Mucosa of gallbladder (tissue), 1 donor: ENCODE data around the gene CIT. TPM values are rescaled to one million over a fixed set of nuclear protein-coding genes. Genes with fewer than 3 reads are reported as not detected.
A peak's percentile ranks its signal among the peaks of the same experiment; 100 is the strongest.

ENCODE experiments used
- DNase-seq: peaks from one replicate; pipeline ENCODE4 v3.0.0-alpha.2; 2020; ENCODE audit warnings: low spot score
- total RNA-seq: library from RNA; stranded (reverse); gene quantifications from one replicate; pipeline ENCODE4 v1.2.1, GENCODE V29; 2021
- donor health status: DM: no; HTN: no; CAD: no.

Gene CIT
- total RNA-seq, 1 donor from 2014 or later: 4.4 TPM

- no peak for DNase-seq
These were observed 26.8 kb downstream of the CIT start for GRCh38 chr12:119850330-119850729.

GRCh38 chr12:119843100-119843499 lies 34.0 kb downstream of the CIT start:
- DNase-seq: no peak

- no peak for DNase-seq
These were observed 34.7 kb downstream of the CIT start for GRCh38 chr12:119842380-119842779.

- DNase-seq: no peak
These were observed 35.5 kb downstream of the CIT start for GRCh38 chr12:119841433-119842210.

GRCh38 chr12:119840582-119840981 lies 36.5 kb downstream of the CIT start:
- DNase-seq: no peak

GRCh38 chr12:119840168-119840567 lies 37.0 kb downstream of the CIT start:
- DNase-seq: no peak

GRCh38 chr12:119838826-119839600 lies 38.1 kb downstream of the CIT start:
- no peak for DNase-seq

GRCh38 chr12:119836781-119837180 lies 40.3 kb downstream of the CIT start:
- DNase-seq: no peak

- no peak for DNase-seq
These were observed 42.1 kb downstream of the CIT start for GRCh38 chr12:119835068-119835467.

GRCh38 chr12:119829439-119829838 lies 47.7 kb downstream of the CIT start:
- no peak for DNase-seq

GRCh38 chr12:119828300-119828699 lies 48.8 kb downstream of the CIT start:
- no peak for DNase-seq

- no peak for DNase-seq
These were observed 49.4 kb downstream of the CIT start for GRCh38 chr12:119827760-119828159.

- no peak for DNase-seq
These were observed 50.3 kb downstream of the CIT start for GRCh38 chr12:119826661-119827445.

GRCh38 chr12:119825262-119825661 lies 51.9 kb downstream of the CIT start:
- no peak for DNase-seq

- DNase-seq: no peak
These were observed 55.1 kb downstream of the CIT start for GRCh38 chr12:119822046-119822445.

GRCh38 chr12:119819322-119819721 lies 57.8 kb downstream of the CIT start:
- DNase-seq: no peak

- DNase-seq: no peak
These were observed 59.4 kb downstream of the CIT start for GRCh38 chr12:119817546-119818343.

GRCh38 chr12:119809023-119809422 lies 68.1 kb downstream of the CIT start:
- DNase-seq: no peak

- no peak for DNase-seq
These were observed 68.7 kb downstream of the CIT start for GRCh38 chr12:119808441-119808840.

GRCh38 chr12:119807380-119807779 lies 69.7 kb downstream of the CIT start:
- DNase-seq: no peak

GRCh38 chr12:119804011-119804641 lies 73.0 kb downstream of the CIT start:
- peak; percentile 58 for DNase-seq
